Measurements from ENCODE around the gene SPAG6.
"Not testable (repeated sequence)": the region's sequence is repeated elsewhere in the genome, so short reads cannot be mapped to it uniquely, and the experiment has no call there.

SPAG6 gene

DNA sequence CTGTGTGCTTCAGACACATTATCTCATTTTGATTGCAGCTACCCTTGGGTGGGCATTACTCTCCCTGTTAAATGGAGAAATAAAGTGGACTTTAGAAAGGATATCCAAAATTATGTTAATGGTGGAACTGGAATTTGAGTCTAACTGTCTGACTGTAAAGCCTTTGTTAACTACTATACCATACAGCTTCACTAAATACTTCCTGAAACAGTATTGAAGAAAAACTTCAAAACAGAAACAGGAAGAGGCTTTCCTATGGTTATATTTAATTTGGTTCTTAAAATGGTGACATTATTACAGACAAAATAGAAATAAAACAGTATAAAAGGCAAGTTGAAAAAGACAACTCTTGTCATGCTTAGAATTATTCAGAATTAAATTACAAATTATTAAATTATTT lies 25.0 kb downstream of the SPAG6 start:
- no peak for DNase-seq (ENCODE audit: low read depth in 2 of 2)

DNA sequence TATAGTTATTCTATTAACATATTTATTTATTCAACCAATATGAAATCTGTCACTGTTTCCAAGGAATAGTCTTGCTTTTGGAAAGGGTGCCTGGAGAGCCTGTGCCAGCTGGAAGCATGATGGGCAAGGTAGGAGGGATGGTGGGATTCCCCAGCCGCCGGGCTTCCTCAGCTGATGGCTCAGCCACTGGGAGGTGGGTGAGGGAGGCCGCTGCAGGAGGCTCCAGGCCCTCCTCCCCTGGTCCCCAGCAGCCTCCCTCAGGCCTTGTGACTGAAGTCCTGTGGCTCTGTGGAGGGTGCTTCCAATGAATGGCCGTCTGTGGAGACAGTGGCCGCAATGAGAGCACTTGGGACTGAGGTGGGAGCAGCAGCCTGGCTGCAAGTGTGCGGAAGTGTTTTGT lies 27.0 kb downstream of the SPAG6 start:
- no peak for DNase-seq (ENCODE audit: low read depth in 2 of 2)

DNA sequence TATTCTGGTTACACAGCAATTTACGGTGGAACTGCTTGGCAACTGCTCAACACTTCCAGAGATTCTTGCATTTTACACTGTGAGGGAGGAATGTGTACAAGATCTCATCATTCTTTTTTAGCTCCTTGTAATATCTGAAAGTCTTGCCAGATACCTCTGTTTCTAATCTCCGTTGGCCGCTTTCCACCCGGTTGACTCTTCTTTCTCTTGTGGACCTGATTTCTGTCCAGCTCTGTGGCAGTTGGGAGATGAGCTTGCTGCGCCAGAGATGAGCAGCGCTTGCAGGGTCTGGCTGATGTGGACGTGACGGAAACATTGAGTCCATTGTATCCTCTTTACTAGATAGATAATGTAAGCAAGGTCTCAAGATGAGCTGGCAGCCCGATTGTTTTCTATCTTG lies 27.6 kb downstream of the SPAG6 start:
- DNase-seq (ENCODE audit: low read depth in 2 of 2), result no peak

DNA sequence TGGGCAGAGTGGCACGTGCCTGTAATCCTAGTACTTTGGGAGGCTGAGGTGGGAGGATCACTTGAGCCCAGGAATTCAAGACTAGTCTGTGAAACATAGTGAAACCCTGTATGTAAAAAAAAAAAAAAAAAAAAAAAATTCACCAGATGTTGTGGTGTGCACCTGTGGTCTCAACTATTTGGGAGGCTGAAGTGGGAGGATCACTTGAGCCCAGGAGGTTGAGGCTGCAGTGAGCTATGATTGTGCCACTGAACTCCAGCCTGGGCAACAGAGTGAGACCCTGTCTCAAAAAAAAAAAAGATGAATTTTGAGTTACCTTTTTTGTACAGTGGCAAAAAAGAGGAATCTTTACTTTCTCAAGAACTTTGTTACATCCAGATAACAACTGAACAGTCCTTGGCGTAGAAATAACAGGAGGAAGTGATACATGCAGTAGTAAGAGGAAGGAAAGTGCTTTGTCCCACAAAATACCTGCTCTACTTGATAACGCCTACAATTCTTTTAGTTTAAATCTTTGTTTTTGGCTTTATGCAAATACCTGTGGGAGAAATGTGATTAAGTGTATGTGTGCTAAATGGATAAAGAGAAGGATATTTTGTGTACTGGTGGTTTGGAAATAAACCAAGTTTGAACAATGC lies 29.3 kb downstream of the SPAG6 start:
- no peak for DNase-seq (ENCODE audit: low read depth in 2 of 2)

DNA sequence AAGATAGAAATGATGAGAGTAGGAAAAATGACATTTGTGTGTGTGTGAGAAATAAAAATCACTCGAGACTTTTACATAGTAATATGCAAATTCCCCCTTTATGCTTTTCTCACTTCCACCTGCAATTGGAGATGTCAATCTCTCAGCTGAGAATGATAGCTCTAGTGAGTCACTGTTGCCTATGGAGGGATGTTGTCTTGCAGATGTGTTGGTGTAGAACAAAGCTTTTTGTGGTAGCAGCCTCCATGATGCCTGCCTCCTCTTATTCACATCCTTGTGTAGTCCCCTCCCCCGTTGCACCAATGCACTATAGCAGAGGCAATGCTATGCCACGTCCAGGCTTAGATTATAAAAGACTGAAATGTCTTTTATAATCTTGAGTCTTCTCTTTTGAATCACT lies 33.8 kb downstream of the SPAG6 start:
- peak in 1 of 2 donors; percentile 37 for DNase-seq (ENCODE audit: low read depth in 2 of 2)

DNA sequence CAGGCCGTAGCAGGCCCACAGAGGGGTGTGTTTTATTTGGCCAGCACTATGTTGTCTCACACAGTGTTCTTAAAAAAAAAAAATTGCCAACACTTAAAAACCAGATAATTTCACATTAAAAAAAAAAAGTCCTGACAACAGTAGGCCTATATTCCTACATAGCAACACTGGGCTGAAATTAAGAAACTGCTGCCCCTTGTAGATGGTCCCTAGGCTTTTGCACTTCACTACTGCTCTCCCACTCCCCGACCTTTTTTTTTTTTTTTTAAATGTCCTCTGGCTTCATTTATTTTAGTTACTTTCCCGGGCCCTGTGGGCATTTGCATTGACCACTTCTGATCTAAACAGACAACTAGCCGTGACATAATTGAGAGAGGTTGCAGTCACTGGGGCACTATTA lies 36.0 kb downstream of the SPAG6 start:
- DNase-seq (ENCODE audit: low read depth in 2 of 2), result no peak

- no peak for DNase-seq (ENCODE audit: low read depth in 2 of 2)
Measured at GRCh38 chr10:22386503-22386902, 41.2 kb downstream of the SPAG6 start.

DNA sequence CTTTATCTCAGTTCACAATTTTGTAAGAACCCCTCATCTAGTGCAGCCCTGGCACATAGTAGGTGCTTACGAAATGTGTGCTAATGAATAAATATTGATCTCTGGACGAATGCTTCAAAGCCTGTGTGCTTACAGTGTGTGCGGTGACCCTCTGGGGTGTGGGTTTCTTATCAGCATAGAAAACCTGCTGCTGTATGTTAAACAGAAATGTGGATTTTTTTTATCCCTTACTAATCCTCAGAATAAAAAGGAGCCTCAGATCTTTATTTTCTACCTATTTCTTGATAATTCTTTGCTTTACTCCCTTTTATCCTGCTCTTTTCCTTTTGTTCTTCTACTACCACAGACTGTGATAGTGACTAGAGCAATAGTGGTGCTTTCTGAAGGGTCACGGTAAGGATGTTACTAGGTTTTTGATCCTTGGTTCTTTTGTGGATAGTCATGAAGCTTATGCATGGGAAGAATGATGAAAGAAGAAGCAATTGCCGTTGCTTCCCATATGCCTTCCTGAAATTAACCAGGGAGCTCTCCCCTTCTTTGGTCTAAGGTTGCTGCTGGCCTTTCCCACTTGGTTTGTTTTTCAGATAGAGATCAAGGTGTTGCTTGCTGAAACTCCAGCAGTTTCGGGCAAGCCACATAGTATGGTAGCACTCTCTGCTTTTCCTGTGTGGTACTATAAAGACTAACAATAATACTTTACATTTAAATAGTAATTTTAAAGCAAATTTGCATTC lies 44.7 kb downstream of the SPAG6 start:
- no peak for DNase-seq (ENCODE audit: low read depth in 2 of 2)

- DNase-seq (ENCODE audit: low read depth in 2 of 2), result no peak
Measured at GRCh38 chr10:22391600-22391999, 46.3 kb downstream of the SPAG6 start.

GRCh38 chr10:22396195-22396594 lies 50.9 kb downstream of the SPAG6 start:
- not testable (repeated sequence) for DNase-seq (ENCODE audit: low read depth in 2 of 2)

- not testable (repeated sequence) for DNase-seq (ENCODE audit: low read depth in 2 of 2)
Measured at GRCh38 chr10:22406916-22407315, 61.6 kb downstream of the SPAG6 start.

DNA sequence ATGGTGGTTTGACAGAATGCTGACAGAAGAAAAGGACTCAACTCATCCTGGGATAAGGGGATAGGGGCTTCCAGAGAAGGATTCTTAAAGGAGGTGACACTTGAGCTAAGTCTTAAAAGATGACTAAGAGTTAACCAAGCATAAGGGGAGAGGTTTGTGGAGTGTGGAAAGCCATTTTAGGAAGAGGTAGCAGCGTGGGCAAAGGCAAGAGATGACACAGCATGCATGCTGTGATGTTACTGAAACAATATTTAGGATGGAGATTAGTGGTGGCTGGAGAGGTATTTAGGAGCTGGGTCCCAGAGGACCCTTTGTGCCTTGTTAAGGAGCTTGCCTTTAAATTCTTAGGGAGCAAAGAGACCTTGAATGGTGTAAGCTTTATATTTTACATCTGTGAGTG lies 65.1 kb downstream of the SPAG6 start:
- DNase-seq (ENCODE audit: low read depth in 2 of 2), result no peak

DNA sequence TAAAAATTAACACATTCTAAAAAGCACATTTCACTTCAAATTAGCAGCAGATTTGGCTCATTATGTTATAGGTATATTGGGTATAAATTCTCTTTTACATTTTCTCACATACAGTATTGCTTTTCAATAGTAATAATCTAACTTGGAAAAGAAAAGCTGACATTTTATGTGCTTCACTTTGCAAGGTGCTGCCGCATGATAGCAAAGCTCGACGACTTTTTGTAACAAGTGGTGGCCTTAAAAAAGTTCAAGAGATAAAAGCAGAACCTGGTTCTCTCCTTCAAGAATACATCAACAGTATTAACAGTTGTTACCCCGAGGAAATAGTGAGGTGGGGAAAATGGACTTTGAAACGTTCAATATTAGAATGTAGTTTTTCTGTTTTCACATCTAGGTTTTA lies 65.5 kb downstream of the SPAG6 start:
- no peak for DNase-seq (ENCODE audit: low read depth in 2 of 2)

GRCh38 chr10:22414146-22414545 lies 68.8 kb downstream of the SPAG6 start:
- DNase-seq (ENCODE audit: low read depth in 2 of 2), result no peak

DNA sequence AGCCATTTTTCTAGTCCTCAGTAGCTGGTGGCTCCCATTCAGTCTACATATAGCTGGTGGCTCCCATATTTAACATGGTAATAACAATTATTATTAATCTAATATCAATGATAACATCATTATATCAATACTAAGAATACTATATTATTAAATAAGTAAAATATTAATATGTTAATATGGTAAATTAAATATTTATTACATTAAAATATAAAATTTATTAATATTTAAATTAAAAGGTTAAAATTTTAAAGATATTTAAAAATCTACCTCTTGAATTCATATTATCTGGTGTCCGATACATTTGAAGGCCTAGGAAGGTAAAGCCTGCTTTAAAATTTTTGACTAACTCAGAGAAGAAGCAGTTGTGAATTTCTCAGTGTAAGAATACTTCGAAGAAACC lies 69.8 kb downstream of the SPAG6 start:
- no peak for DNase-seq (ENCODE audit: low read depth in 2 of 2)

DNA sequence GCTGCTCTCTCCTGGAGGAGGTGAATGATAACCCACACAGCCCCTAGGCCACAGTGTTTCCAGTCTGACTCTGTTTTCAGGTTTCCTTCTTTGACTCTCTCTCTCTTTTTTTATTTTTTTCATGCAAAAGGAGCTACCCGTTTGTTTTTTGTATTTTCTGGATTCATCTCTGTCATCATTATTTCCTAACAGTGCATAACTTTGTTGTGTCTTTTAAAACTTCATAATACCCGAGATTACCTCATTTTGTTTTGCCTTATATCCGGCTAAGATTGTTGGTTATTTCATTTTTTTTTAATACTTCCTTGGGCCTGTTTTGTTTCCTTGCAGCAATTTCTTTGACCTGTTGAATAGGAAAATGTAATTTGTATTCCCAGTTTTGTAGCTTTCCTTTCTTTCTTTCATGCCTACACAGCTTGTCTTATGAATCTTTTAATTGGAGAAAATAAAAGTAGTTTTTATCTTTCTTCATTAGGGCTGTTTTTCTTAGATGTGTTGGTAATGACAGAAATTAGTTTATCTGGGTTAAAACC lies 72.5 kb downstream of the SPAG6 start:
- no peak for DNase-seq (ENCODE audit: low read depth in 2 of 2)

DNA sequence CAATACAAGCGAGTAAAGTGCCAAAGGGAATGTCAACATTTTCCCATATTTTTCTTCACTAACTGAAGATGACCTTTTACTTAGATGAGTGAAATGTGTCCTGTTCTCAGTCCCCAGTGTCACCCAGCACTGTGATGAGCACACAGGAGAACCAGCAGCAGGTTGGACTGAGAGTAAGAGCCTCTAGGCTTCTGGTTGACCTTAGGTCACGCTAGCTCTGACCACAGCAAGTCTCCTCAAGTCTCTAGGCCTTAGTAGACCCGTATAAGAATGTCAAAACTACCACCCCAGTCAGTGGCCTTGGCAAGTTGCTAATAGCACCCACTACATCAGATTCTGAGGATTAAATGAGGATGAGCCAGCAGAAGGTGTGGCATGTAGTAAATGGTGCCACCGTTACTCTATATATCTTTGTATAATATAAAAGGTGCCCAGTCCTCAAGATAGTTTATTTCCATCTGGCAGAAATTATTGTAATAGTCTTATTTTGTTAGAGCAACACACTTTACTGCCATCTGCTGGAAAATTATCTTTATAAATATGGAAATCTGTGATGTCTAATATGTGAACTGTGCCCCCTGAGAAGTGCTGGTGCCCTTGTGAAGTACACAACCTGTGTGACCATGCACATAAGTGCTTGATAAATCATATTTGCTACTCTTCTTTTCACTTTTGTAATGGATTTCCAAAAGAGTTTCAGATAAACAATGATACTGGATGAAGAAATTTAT lies 75.7 kb downstream of the SPAG6 start:
- no peak for DNase-seq (ENCODE audit: low read depth in 2 of 2)

- DNase-seq (ENCODE audit: low read depth in 2 of 2), result no peak
Measured at GRCh38 chr10:22426653-22427052, 81.4 kb downstream of the SPAG6 start.

- no peak for DNase-seq (ENCODE audit: low read depth in 2 of 2)
Measured at GRCh38 chr10:22427101-22427500, 81.8 kb downstream of the SPAG6 start.

DNA sequence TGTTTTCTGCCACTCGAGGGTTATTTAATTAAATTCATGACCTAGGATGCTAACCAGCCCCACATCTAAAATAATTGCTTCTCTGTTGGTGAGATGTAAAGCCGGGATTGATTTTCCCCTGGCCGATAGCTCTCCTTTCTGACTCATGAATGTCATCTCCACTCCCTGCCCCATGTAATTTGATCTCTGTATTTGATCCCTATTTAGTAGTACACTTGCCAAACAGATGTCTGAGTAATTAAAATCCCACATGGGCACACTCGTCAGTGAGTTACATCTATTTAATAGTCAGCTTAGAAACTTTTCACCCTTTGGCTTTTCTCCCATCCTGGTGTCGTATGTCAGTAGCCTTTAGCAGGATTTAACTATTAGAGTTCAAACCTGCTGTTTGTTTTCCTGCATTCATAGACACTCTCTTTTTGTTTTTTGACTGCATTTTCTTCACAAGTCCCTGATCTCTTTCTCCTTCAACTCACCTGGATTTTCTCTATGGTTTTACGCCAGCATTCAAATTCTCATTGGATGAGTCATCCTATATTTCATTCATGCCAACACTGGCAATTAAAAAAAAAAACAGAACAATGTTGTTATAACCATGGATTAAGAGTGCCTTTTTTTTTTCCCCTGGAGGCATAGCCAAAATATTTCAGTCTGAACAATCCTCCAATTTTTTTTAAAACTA lies 82.7 kb downstream of the SPAG6 start:
- DNase-seq (ENCODE audit: low read depth in 2 of 2), result no peak

DNA sequence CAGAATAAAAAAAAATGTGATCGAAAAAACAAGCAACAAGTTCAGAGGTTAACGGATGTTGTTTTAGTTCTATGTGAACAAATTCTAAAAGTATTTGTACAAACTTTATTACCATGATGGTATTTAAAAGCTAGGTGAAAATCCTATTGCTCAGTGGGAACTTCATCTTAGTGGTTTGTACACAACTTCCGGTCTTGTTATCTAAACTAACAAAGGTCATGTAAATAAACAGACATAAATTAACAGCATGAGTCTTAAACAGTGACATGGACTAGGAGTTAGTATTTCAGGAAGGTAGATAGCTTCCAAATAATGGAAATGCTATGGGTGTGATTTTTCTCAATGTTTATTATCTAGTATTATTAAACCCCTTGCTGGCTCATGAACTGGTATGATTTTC lies 83.8 kb downstream of the SPAG6 start:
- no peak for DNase-seq (ENCODE audit: low read depth in 2 of 2)

GRCh38 chr10:22429981-22430421 lies 84.7 kb downstream of the SPAG6 start:
- no peak for DNase-seq (ENCODE audit: low read depth in 2 of 2)
